ENCODE results near the gene ABCB10. TPM values are rescaled to one million over a fixed set of nuclear protein-coding genes. Genes with fewer than 3 reads are reported as not detected.
"Not testable (repeated sequence)": the region's sequence is repeated elsewhere in the genome, so short reads cannot be mapped to it uniquely, and the experiment has no call there.

Gene ABCB10
- total RNA-seq, 3 donors from 2014 or later = 13.8 to 18.6 (median 17.0) TPM

GRCh38 chr1:229599218-229599954 lies 40.9 kb upstream of the ABCB10 start:
- intact Hi-C loops (cut with DNase I; ENCODE audit: low total_unique reads) = no loop called here
- no peak overlapping the region for H3K27ac ChIP-seq
- no peak for DNase-seq (ENCODE audit: low spot score in 2 of 2)

GRCh38 chr1:229597877-229598276 lies 39.4 kb upstream of the ABCB10 start:
- no peaks in the 10 kb centered on the region for H3K9me3 ChIP-seq
- H3K27ac ChIP-seq = peak overlapping the region in 1 of 2 donors; percentile 74
- no peak overlapping the region for H3K4me3 ChIP-seq
- TF ChIP-seq POLR2AphosphoS5 (IDR thresholded peaks at IDR 0.05) (no peak), CTCF (IDR thresholded peaks at IDR 0.05) (no peak), POLR2A (IDR thresholded peaks at IDR 0.05) (no peak)
- no peak for DNase-seq (ENCODE audit: low spot score in 2 of 2)
- intact Hi-C loops (cut with DNase I; ENCODE audit: low total_unique reads) = no loop called here
- H3K36me3 ChIP-seq = peaks cover 7% of the 10 kb centered on the region
- no peaks in the 10 kb centered on the region for H3K4me1 ChIP-seq
- H3K27me3 ChIP-seq = no peaks in the 10 kb centered on the region

More at GRCh38 chr1:229599218-229599954, 40.9 kb upstream of the ABCB10 start:
- peaks cover 4% of the 10 kb centered on the region for H3K36me3 ChIP-seq
- no peaks in the 10 kb centered on the region for H3K27me3 ChIP-seq
- H3K9me3 ChIP-seq = no peaks in the 10 kb centered on the region
- TF ChIP-seq POLR2AphosphoS5 (IDR thresholded peaks at IDR 0.05) (no peak), POLR2A (IDR thresholded peaks at IDR 0.05) (no peak), CTCF (IDR thresholded peaks at IDR 0.05) (no peak)
- H3K4me3 ChIP-seq = no peak overlapping the region
- no peaks in the 10 kb centered on the region for H3K4me1 ChIP-seq

GRCh38 chr1:229596925-229597699 lies 38.6 kb upstream of the ABCB10 start:
- Histone ChIP-seq H3K27me3 (no peaks in the 10 kb centered on the region), H3K27ac (peak overlapping the region in 1 of 2 donors; percentile 74), H3K9me3 (no peaks in the 10 kb centered on the region), H3K4me1 (no peaks in the 10 kb centered on the region), H3K4me3 (no peak overlapping the region), H3K36me3 (peaks cover 7% of the 10 kb centered on the region)
- no peak for DNase-seq (ENCODE audit: low spot score in 2 of 2)
- TF ChIP-seq CTCF (IDR thresholded peaks at IDR 0.05) (no peak), POLR2A (IDR thresholded peaks at IDR 0.05) (no peak), POLR2AphosphoS5 (IDR thresholded peaks at IDR 0.05) (peak in 1 of 3 donors; percentile 33)
- intact Hi-C loops (cut with DNase I; ENCODE audit: low total_unique reads) = no loop called here

GRCh38 chr1:229595876-229596275 lies 37.4 kb upstream of the ABCB10 start:
- H3K27ac ChIP-seq; intact Hi-C loops (cut with DNase I; ENCODE audit: low total_unique reads); DNase-seq (ENCODE audit: low spot score in 2 of 2); H3K9me3 ChIP-seq; H3K27me3 ChIP-seq; H3K4me1 ChIP-seq; H3K36me3 ChIP-seq; H3K4me3 ChIP-seq: not testable (repeated sequence)

GRCh38 chr1:229594227-229595008 lies 35.9 kb upstream of the ABCB10 start:
- Histone ChIP-seq H3K9me3 (no peaks in the 10 kb centered on the region), H3K27me3 (no peaks in the 10 kb centered on the region), H3K4me3 (no peak overlapping the region), H3K27ac (no peak overlapping the region), H3K36me3 (peaks cover 7% of the 10 kb centered on the region), H3K4me1 (no peaks in the 10 kb centered on the region)
- intact Hi-C loops (cut with DNase I; ENCODE audit: low total_unique reads) = no loop called here
- TF ChIP-seq CTCF (IDR thresholded peaks at IDR 0.05) (no peak), POLR2A (IDR thresholded peaks at IDR 0.05) (no peak), POLR2AphosphoS5 (IDR thresholded peaks at IDR 0.05) (no peak)
- no peak for DNase-seq (ENCODE audit: low spot score in 2 of 2)
